Adipose tissue (tissue), 3 donors: ENCODE data around the gene SLC19A1. TPM values are rescaled to one million over a fixed set of nuclear protein-coding genes. Genes with fewer than 3 reads are reported as not detected.

Experiments
- H3K27ac ChIP-seq: one replicate; pipeline ENCODE4 v1.5.1; 2013; ENCODE audit warnings: low read depth, low read length
- WGBS, 3 donors: extraction: QIAGEN DNeasy Blood & Tissue Kit; methylation state at CpG; one replicate each; pipeline ENCODE4 v1.1.7; 2013; 5-methylcytosine and 5-hydroxymethylcytosine counted together
- polyA plus RNA-seq, 3 donors: library from polyadenylated mRNA; stranded (reverse); fragments of 200-250 nt; gene quantifications; one replicate each; pipeline ENCODE4 v1.2.3, GENCODE V29; 2013
- donor health status: healthy with polysubstance abuse.
- donor health status: Bipolar disorder and iron deficiency.
- donor health status: healthy.

The SLC19A1 gene
- polyA plus RNA-seq, 3 donors = 7.0 to 24.2 (median 9.3) TPM

- no peak overlapping the region for H3K27ac ChIP-seq
- WGBS, 3 donors = 92 to 94% (median 92%) methylated on average over 14 of the region's 14 CpGs
These were observed 73.3 kb downstream of the SLC19A1 start for GRCh38 chr21:45468971-45469272.

GRCh38 chr21:45468051-45468970 lies 73.9 kb downstream of the SLC19A1 start:
- 86 to 94% (median 89%) methylated on average over 42 to 45 of the region's 45 CpGs for WGBS, 3 donors
- no peak overlapping the region for H3K27ac ChIP-seq

- no peak overlapping the region for H3K27ac ChIP-seq
- WGBS, 3 donors = 81 to 93% (median 91%) methylated on average over 25 of the region's 25 CpGs
These were observed 74.9 kb downstream of the SLC19A1 start for GRCh38 chr21:45467221-45467779.

- H3K27ac ChIP-seq = no peak overlapping the region
- WGBS, 3 donors = 71 to 89% (median 85%) methylated on average over 30 of the region's 30 CpGs
These were observed 75.7 kb downstream of the SLC19A1 start for GRCh38 chr21:45466330-45467220.

- no peak overlapping the region for H3K27ac ChIP-seq
- WGBS, 3 donors = 80 to 88% (median 85%) methylated on average over 26 to 27 of the region's 27 CpGs
These were observed 76.5 kb downstream of the SLC19A1 start for GRCh38 chr21:45465611-45466329.

GRCh38 chr21:45465105-45465504 lies 77.1 kb downstream of the SLC19A1 start:
- WGBS, 3 donors = 54 to 66% (median 60%) methylated on average over 16 of the region's 16 CpGs
- H3K27ac ChIP-seq = no peak overlapping the region

GRCh38 chr21:45464309-45464708 lies 77.9 kb downstream of the SLC19A1 start:
- no peak overlapping the region for H3K27ac ChIP-seq

GRCh38 chr21:45463871-45464270 lies 78.4 kb downstream of the SLC19A1 start:
- WGBS, 3 donors = 84 to 94% (median 90%) methylated on average over 6 to 7 of the region's 7 CpGs
- no peak overlapping the region for H3K27ac ChIP-seq

More at GRCh38 chr21:45464309-45464708, 77.9 kb downstream of the SLC19A1 start:
- 77 to 93% (median 93%) methylated on average over 5 of the region's 5 CpGs for WGBS, 3 donors

GRCh38 chr21:45461806-45462341 lies 80.4 kb downstream of the SLC19A1 start:
- H3K27ac ChIP-seq = no peak overlapping the region

- WGBS, 3 donors = 87 to 94% (median 93%) methylated on average over 5 of the region's 5 CpGs
- no peak overlapping the region for H3K27ac ChIP-seq
These were observed 80.9 kb downstream of the SLC19A1 start for GRCh38 chr21:45461369-45461750.

GRCh38 chr21:45460611-45461368 lies 81.5 kb downstream of the SLC19A1 start:
- 74 to 80% (median 79%) methylated on average over 9 of the region's 9 CpGs for WGBS, 3 donors
- H3K27ac ChIP-seq = no peak overlapping the region

GRCh38 chr21:45460011-45460565 lies 82.2 kb downstream of the SLC19A1 start:
- 89 to 92% (median 90%) methylated on average over 23 of the region's 23 CpGs for WGBS, 3 donors
- no peak overlapping the region for H3K27ac ChIP-seq

GRCh38 chr21:45459171-45460010 lies 82.8 kb downstream of the SLC19A1 start:
- no peak overlapping the region for H3K27ac ChIP-seq
- 81 to 88% (median 86%) methylated on average over 23 of the region's 23 CpGs for WGBS, 3 donors

- no peak overlapping the region for H3K27ac ChIP-seq
- WGBS, 3 donors = 81 to 86% (median 85%) methylated on average over 30 of the region's 30 CpGs
These were observed 83.7 kb downstream of the SLC19A1 start for GRCh38 chr21:45458281-45459170.

- 76 to 78% (median 77%) methylated on average over 9 of the region's 9 CpGs for WGBS, 3 donors
- no peak overlapping the region for H3K27ac ChIP-seq
These were observed 84.4 kb downstream of the SLC19A1 start for GRCh38 chr21:45457832-45458172.
